ENCODE measurements around the gene NFATC1. TPM values are rescaled to one million over a fixed set of nuclear protein-coding genes. Genes with fewer than 3 reads are reported as not detected.

NFATC1 gene
- total RNA-seq, 4 donors from 2014 or later = 0.79 to 4.8 (median 2.6) TPM

DNA sequence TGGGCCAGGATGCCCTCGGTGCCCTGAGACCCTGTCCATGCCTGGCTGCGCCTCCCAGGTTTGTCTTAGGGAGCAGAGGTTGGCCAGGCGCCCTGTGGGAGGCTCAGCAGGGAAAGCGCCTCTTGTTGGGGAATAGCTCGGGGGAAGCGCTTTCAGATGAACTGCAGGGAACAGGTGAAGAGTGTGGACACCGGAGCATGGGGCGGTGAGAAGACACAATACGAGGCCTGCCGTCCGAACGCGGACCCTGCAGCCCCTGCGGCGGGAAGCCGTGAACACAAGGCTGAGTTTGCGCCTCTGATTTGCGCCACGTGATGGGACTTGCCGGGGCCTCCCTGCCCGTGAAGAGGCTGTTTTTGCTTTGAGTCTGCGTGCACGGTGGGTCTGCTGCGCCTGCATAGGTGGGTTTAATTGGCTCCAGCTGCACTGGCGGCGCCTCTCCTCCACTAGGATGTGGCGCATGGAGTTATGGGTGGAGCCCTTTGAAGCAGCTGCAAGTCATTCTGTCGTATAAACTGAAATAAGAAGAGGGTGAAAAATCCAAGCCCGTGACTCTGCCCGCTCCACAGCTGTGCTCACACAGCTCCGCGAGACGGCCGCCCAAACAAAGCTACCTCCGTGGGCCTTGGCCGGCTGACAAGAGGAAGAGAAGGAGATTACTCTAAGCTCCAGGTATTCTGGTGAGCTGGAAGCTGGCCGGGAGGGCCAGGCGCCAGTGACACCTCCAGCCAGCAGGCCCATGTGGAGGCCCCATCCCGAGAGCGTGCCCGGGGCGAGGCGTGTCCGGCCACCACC lies 180.4 kb downstream of the NFATC1 start:
- peak overlapping the region in 1 of 4 donors; percentile 9 for H3K4me3 ChIP-seq
- intact Hi-C loops (cut with DNase I) = no loop called here

DNA sequence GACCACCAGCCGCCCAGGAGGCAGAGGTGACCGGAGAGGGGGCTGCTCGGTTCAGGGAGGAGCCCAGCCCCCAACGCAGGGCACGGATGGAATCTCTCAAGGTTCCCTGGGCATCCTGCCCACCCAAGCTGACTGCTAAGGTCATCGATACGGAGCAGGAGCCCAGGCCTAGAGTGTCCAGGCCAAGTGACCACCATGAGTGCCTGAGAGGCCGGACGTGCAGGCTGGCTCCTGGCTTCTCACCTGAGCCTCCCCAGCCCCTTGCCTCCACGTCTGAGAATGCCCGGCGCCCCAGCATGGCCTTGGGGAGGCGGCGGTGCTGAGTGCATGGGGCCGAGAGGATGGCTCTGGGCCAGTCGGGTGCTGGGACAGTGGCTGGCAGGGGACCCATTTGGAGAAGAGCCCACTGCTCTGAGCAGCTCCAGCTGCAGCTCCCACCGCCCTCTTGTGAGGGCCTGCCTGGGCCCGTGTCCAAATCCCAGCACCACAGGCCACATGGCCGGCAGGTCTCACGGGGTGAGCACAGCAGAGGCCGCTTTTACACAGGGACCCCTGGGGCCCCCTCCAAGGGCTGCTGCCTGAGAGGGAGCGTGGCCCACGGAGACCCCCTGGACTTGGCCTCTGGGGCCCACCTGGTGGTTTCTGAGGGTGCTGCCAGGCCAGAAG lies 181.1 kb downstream of the NFATC1 start:
- Histone ChIP-seq H3K4me1 (peaks cover 9 to 38% (median 21%) of the 10 kb centered on the region in 3 donors), H3K36me3 (no peaks in the 10 kb centered on the region), H3K9me3 (peaks cover 0 to 25% (median 20%) of the 10 kb centered on the region in 3 donors), H3K27me3 (peaks cover 0 to 77% (median 0%) of the 10 kb centered on the region in 4 donors), H3K27ac (peak overlapping the region in 3 of 4 donors; percentile 18 to 66 (median 61)), H3K4me3 (peak overlapping the region in 1 of 4 donors; percentile 9)
- no peak for TF ChIP-seq POLR2A (IDR thresholded peaks at IDR 0.05)
- TF ChIP-seq, protein P1, sequence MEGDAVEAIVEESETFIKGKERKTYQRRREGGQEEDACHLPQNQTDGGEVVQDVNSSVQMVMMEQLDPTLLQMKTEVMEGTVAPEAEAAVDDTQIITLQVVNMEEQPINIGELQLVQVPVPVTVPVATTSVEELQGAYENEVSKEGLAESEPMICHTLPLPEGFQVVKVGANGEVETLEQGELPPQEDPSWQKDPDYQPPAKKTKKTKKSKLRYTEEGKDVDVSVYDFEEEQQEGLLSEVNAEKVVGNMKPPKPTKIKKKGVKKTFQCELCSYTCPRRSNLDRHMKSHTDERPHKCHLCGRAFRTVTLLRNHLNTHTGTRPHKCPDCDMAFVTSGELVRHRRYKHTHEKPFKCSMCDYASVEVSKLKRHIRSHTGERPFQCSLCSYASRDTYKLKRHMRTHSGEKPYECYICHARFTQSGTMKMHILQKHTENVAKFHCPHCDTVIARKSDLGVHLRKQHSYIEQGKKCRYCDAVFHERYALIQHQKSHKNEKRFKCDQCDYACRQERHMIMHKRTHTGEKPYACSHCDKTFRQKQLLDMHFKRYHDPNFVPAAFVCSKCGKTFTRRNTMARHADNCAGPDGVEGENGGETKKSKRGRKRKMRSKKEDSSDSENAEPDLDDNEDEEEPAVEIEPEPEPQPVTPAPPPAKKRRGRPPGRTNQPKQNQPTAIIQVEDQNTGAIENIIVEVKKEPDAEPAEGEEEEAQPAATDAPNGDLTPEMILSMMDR (IDR thresholded peaks at IDR 0.05) = no peak
- no CpG with 5 or more reads among the region's 23 CpGs for WGBS, 2 donors
- no peak for DNase-seq
- intact Hi-C loops (cut with DNase I) = no loop called here

More for the DNA sequence above, 180.4 kb downstream of the NFATC1 start:
- H3K27ac ChIP-seq = peak overlapping the region in 3 of 4 donors; percentile 18 to 66 (median 61)
- no peaks in the 10 kb centered on the region for H3K36me3 ChIP-seq
- peaks cover 0 to 28% (median 21%) of the 10 kb centered on the region in 3 donors for H3K9me3 ChIP-seq
- 25 to 74% methylated on average over 2 to 23 of the region's 44 CpGs for WGBS, 2 donors
- no peak for TF ChIP-seq POLR2A (IDR thresholded peaks at IDR 0.05)
- TF ChIP-seq, protein P1 (IDR thresholded peaks at IDR 0.05) = peak in 3 of 6 experiments; percentile 19 to 42 (median 28)
- DNase-seq = no peak
- H3K27me3 ChIP-seq = peaks cover 0 to 79% (median 0%) of the 10 kb centered on the region in 4 donors
- peaks cover 9 to 38% (median 21%) of the 10 kb centered on the region in 3 donors for H3K4me1 ChIP-seq

DNA sequence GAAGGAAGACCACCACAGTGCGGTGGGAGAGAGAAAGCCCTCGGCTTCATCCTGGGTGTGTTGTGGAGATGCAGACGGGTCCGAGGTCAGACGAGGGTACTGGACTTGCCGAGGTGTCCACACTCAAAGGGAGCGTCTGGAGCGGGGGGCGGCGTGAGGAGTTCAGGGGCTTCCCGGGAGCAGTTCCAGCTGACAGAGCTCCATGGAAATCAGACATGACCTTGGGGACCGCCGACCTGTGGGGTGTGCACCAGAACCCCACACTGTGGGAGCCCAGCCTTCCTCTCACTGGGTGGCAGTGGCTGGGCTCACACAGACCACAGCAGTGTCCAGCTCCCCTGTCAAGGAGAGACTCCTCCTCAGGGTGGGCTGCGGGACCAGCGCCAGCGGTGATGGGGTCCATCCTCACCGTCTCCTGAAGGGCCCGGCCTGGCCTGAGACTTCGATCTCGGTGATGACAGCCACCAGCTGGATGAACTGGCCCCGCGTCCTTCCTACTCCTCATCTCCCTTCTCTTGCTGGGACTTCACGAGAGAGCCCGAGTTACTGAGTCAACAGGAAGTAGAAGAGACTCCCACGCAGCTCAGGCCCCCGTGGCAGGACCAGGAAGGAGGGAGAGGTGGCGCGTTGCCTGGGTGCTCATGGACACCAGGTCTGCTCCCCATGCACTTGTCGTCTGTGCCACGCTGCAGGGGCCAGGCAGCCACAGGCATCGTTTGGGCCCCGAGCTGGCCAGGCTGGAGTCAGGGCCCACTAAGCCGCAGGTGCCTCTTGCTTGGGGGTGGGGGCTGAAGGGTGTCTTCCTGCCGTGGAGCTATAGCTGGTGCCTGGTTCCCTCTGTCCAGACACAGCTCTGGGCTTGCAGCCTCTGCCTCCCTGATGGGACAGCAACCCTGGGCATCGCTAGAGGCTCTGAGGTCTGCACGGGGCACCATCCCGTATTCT lies 182.0 kb downstream of the NFATC1 start:
- intact Hi-C loops (cut with DNase I) = no loop called here
- 76 to 77% methylated on average over 21 to 23 of the region's 37 CpGs for WGBS, 2 donors
- Histone ChIP-seq H3K27ac (no peak overlapping the region), H3K4me3 (no peak overlapping the region), H3K27me3 (peaks cover 0 to 68% (median 0%) of the 10 kb centered on the region in 4 donors), H3K36me3 (no peaks in the 10 kb centered on the region), H3K4me1 (peaks cover 9 to 38% (median 21%) of the 10 kb centered on the region in 3 donors), H3K9me3 (peaks cover 0 to 16% (median 12%) of the 10 kb centered on the region in 3 donors)
- TF ChIP-seq, protein P1 (IDR thresholded peaks at IDR 0.05) = no peak
- TF ChIP-seq POLR2A (IDR thresholded peaks at IDR 0.05) = no peak
- no peak for DNase-seq

DNA sequence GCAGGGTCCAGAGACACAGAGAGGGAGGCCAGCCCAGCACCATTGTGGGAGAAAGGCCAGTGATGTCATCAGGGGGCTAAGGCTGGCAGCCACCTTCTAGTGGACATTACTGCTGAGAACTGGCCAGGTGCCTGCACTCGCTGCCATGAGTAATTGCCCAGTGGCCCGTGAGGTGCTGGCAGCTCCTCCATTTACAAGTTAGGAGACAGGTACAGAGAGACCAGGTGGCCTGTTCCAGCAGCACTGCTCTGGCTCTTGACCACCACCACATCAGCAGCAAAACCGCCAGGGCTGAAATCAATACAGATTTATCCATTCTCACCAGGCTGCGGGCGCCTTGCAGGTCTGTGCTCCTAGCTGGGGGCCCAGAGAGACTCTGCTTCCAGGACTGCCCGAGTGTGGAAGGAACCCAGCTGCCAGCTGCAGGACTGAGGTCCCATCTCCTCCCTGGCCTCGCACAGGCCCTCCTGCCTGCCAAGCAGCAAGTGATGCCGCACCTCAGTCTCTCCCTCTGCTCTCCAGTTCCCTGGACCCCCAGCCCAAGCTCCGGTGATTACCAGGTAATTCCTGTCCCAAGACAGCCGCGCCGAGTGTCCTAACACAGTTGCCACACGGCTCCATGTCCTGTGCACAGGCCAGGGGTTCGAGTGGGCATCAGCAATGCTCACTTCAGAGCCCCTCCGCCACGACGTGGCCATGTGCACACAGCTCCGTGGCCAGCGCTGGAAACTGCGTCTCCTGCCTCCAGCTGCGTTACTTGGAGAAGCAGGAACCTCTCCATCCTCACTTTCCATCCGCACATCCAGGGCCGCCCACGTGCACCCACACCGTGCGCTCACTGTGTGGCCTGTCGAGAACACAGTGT lies 182.9 kb downstream of the NFATC1 start:
- intact Hi-C loops (cut with DNase I) = no loop called here
- H3K27ac ChIP-seq = no peak overlapping the region
- peaks cover 0 to 7% (median 5%) of the 10 kb centered on the region in 3 donors for H3K9me3 ChIP-seq
- peaks cover 0 to 74% (median 0%) of the 10 kb centered on the region in 4 donors for H3K27me3 ChIP-seq
- no peak for DNase-seq
- WGBS, 2 donors = 79 to 93% methylated on average over 16 to 19 of the region's 27 CpGs
- H3K36me3 ChIP-seq = no peaks in the 10 kb centered on the region
- H3K4me3 ChIP-seq = no peak overlapping the region
- H3K4me1 ChIP-seq = peaks cover 9 to 44% (median 21%) of the 10 kb centered on the region in 3 donors
- TF ChIP-seq, protein P1 (IDR thresholded peaks at IDR 0.05) = no peak
- no peak for TF ChIP-seq POLR2A (IDR thresholded peaks at IDR 0.05)

Measured in esophagus squamous epithelium (tissue), 5 donors.